Epithelial cell of proximal tubule (primary cell): ENCODE data around the gene ICAM3. TPM values are rescaled to one million over a fixed set of nuclear protein-coding genes. Genes with fewer than 3 reads are reported as not detected.

Experiments
- DNase-seq: peaks from one replicate; pipeline ENCODE4 v3.0.0-alpha.2; 2011; ENCODE audit warnings: low read depth
- H3K4me3 ChIP-seq: 2 replicates; pipeline ENCODE4 v1.5.1; 2011; ENCODE audit warnings: low read depth, mild to moderate bottlenecking, low read length
- CTCF ChIP-seq: conservative IDR thresholded peaks from 2 replicates; pipeline ENCODE4 v1.5.1; 2012; ENCODE audit warnings: low read depth, mild to moderate bottlenecking, low read length
- total RNA-seq: library from RNA; depleted of rRNA; stranded (reverse); fragments of >200 nt; gene quantifications from 2 replicates; pipeline ENCODE4 v1.2.3, GENCODE V29; 2015

ICAM3 gene
- total RNA-seq, 1 donor from 2014 or later: 3.4 TPM

- TF ChIP-seq CTCF: no peak
- no peak overlapping the region for H3K4me3 ChIP-seq
- DNase-seq: no peak
Measured at GRCh38 chr19:10362259-10362658, 22.8 kb upstream of the ICAM3 start.

GRCh38 chr19:10361569-10362011, 22.2 kb upstream of the ICAM3 start:
- DNase-seq: no peak
- no peak overlapping the region for H3K4me3 ChIP-seq
- TF ChIP-seq CTCF: no peak

- TF ChIP-seq CTCF: no peak
- H3K4me3 ChIP-seq: no peak overlapping the region
- DNase-seq: no peak
Measured at GRCh38 chr19:10356431-10356830, 17.0 kb upstream of the ICAM3 start.

GRCh38 chr19:10353793-10354391, 14.5 kb upstream of the ICAM3 start:
- no peak for DNase-seq
- no peak for TF ChIP-seq CTCF
- H3K4me3 ChIP-seq: no peak overlapping the region

- no peak for TF ChIP-seq CTCF
- no peak for DNase-seq
- H3K4me3 ChIP-seq: no peak overlapping the region
Measured at GRCh38 chr19:10352764-10353671, 13.6 kb upstream of the ICAM3 start.

- no peak for DNase-seq
- TF ChIP-seq CTCF: no peak
- no peak overlapping the region for H3K4me3 ChIP-seq
Measured at GRCh38 chr19:10346509-10346908, 7.1 kb upstream of the ICAM3 start.
